HG02970 (cell line): ENCODE measurements around the gene KIRREL2.
"Not testable (repeated sequence)": the region's sequence is repeated elsewhere in the genome, so short reads cannot be mapped to it uniquely, and the experiment has no call there.

Experiments used
- ATAC-seq: cut with Tn5 transposase; IDR thresholded peaks from one replicate; pipeline ENCODE4 v1.9.1; 2021; ENCODE audit warnings: mild to moderate bottlenecking, moderate library complexity, moderate number of reproducible peaks; ENCODE audit not compliant: unreplicated experiment, low FRiP score

The KIRREL2 gene

DNA sequence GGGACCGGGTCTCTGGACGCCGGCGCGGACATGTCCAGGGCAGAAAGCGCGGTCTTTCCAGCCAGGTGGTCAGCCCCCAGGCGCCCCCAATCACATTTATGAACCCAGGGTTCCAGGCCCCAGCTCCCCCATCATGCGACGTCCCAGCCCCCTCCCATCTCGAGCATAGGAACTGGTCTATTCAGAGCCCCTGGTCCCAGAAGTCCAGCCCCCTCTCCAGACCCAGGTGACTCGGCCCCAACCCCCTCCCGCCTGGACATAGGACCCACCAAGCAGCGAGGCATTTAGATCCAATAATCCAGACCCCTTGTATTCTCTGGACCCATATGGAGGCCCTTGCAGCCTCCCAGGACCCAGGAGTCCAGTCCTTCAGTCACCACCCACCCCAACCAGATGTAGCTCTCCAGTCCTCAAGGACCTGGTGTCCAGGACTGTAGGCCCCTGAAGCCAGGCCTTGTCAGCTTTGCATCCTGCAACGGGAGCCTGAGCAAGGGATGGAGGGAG, 12.2 kb downstream of the KIRREL2 start:
- ATAC-seq: no peak

DNA sequence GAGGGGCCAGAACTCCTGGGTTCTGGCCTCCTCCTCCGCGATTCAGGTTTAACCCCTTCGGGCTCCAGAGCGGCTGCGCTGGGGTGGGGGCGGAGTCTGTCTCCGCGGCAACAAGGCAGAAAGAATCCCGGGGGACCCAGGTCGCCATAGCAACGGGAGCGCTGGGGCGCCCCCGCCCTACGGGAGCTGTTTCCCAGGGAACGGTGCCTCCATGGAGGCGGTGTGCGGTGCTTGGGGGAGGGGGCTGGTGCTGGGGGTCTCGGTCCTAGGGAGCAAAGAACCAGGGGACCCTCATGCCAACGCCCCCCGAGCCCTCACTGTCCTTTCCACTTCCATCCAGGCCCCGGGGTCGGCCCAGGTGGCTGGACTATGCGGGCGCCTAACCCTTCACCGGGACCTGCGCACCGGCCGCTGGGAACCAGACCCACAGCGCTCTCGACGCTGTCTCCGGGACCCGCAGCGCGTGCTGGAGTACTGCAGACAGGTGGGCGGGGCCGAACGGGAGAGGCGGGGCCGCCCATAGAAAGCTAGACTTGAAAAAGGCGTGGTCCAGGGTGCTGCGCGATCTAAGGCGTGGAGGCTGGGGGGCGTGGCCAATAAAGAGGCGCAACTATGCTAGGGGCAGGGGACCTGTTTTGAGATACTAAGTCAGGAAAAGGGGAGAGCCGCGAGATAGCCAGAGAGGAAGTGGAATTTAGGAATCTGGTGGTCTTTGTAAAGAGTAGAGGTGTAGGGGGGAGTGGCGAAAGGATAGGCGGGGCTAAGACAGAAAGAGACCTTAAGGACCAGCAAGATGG, 12.8 kb downstream of the KIRREL2 start:
- ATAC-seq: no peak

DNA sequence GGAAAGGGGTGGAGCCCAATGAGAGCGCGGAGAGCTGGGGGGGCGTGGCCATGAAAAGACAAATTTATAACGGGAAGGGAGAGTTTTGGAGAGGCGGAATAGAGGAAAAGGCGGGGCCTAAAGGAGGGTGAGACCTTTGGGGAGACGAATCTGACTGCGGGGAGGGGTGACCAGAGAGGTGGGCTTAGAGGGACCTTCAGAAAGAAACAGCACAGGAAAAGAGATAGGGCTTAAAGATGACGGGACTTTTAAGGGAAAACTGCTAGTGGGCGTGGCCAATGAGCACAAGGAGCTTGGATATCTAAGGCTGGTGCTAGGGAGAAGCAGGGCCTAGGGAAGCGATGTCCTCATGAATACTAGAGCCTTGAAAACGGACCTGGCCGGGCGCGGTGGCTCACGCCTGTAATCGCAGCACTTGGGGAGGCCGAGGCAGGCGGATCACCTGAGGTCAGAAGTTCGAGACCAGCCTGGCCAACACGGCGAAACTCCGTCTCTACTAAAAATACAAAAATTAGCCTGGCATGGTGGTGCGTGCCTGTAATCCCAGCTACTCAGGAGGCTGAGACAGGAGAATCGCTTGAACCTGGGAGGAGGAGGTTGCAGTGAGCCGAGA, 13.5 kb downstream of the KIRREL2 start:
- not testable (repeated sequence) for ATAC-seq

DNA sequence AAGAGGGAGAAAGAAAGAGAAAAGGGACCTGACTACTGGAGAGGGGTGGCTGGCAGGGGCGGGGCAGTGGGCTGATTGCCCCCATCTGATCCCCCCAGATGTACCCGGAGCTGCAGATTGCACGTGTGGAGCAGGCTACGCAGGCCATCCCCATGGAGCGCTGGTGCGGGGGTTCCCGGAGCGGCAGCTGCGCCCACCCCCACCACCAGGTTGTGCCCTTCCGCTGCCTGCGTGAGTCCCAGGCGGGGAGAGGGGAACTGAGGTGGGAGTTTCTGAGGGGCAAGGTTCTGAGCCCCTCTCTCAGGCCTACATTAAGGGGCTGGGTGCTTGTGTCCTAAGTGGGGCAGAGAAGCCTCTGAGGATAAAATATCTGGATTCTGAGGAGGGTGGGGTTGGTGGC, 14.1 kb downstream of the KIRREL2 start:
- no peak for ATAC-seq

DNA sequence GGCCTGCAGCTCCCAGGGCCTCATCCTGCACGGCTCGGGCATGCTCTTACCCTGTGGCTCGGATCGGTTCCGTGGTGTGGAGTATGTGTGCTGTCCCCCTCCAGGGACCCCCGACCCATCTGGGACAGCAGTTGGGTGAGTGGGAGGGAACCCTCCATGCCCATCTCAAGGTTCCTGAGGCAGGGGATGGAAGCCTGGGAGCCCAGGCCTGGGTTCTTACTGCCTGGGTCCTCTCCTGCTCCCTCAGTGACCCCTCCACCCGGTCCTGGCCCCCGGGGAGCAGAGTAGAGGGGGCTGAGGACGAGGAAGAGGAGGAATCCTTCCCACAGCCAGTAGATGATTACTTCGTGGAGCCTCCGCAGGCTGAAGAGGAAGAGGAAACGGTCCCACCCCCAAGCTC, 14.9 kb downstream of the KIRREL2 start:
- ATAC-seq: no peak

DNA sequence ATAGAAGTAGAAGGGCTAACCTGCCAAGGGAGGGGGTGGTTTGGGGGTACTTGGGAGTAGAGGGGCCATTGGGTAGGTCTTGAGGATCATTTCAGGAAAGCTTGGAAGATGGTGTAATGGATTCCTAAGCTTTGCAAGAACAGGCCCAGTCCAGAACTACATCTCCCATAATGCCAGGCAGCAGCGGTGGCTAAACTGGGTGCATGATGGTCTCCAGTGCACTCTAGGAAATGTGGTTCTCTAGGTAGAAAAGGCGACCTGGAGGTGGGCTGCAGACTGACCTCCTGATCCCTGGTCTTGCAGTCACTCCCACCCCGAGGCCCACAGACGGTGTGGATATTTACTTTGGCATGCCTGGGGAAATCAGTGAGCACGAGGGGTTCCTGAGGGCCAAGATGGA, 15.5 kb downstream of the KIRREL2 start:
- ATAC-seq: no peak

DNA sequence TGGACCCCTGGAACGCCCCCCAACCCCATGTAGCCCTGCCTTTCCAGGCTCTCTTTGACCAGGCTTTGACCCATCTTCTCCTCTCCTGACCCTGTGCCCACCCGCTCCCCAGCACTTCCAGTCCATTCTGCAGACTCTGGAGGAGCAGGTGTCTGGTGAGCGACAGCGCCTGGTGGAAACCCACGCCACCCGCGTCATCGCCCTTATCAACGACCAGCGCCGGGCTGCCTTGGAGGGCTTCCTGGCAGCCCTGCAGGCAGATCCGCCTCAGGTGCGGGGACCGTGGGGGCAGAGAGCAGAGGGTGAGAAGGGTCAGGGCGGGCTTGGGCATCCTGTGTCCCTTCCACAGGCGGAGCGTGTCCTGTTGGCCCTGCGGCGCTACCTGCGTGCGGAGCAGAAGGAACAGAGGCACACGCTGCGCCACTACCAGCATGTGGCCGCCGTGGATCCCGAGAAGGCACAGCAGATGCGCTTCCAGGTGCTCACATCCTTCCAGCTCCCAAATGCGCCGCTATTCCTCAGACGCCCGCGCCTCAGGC, 17.8 kb downstream of the KIRREL2 start:
- no peak for ATAC-seq

DNA sequence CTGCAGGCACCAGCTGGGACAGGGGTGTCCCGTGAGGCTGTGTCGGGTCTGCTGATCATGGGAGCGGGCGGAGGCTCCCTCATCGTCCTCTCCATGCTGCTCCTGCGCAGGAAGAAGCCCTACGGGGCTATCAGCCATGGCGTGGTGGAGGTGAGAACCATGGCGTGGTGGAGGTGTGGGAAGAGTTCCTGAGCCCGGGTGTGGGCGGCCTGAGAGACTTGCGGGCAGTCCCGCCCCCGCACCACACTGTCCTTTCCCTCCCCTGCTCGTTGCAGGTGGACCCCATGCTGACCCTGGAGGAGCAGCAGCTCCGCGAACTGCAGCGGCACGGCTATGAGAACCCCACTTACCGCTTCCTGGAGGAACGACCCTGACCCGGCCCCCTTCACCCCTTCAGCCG, 22.4 kb downstream of the KIRREL2 start:
- ATAC-seq: no peak

DNA sequence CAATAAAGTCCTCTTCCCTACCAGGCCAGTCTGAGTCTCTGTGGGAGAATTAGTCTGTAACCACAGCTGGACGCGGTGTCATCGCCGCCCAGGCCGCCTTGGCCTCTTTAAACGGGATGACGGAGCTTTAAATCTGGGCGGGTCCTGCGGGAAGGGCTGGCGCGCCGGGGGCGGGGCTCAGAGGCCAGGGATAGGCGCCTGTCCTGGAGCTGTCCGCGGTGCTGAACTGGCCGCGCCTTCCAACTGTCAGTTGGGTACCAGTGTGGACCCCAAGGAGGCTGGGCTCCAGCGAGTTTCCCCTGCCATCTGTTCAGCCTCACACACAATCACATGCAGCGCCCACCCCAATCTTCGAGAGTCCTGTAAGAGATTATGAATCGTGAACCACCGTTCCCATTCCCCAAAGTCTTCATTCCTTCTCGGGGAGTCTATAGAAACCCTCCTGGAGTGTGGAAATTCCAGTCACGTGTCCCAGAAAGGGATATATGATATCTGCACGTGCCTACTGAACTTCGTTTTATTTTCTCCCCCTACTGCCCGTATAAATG, 23.1 kb downstream of the KIRREL2 start:
- ATAC-seq: no peak

DNA sequence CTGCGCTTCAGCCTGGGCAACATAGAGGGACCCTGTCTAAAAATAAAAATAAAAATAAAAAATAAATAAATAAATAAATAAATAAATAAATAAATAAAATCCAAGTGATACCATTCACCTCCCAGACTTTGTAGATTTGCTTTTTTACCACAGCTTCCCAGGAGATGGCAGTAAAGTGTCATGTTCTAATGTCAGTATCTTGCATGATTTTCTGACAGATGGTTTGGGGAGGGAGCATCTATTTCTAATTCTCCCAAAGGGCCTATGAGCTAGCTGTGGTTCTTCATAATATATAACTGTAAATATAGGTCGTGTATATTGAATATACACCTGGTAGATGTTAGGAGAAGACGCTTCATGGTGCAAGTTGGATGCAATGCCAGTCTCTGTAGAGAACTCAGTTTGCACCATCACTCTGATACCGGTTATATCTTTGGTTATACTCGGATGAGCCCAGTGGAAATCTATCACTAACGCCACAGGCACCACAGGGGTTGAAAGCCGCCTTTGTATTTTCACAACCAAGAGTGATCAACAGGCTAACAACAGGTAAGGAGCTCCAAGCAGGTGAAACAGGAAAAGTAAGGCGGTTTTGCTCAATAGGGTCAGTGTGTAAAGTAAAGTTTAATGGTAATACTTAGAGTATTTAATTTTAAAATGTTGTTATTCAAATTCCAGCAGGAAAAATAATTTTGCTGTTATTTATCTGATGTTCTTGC, 25.6 kb downstream of the KIRREL2 start:
- no peak for ATAC-seq

DNA sequence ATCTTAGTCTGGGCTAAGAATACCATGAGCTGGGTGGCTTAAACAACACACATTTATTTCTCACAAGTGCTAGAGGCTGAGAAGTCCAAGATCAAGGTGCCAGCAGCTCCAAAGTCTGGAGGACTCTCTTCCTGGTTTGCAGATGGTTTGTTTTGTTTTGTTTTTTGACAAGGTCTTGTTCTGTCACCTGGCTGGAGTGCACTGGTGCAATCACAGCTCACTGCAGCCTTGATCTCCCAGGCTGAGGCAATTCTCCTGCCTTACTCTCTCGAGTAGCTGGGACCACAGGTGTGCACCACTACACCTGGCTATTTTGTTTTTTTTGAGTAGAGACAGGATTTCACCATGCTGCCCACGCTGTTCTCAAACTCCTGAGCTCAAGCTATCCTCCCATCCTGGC, 27.2 kb downstream of the KIRREL2 start:
- ATAC-seq: no peak

DNA sequence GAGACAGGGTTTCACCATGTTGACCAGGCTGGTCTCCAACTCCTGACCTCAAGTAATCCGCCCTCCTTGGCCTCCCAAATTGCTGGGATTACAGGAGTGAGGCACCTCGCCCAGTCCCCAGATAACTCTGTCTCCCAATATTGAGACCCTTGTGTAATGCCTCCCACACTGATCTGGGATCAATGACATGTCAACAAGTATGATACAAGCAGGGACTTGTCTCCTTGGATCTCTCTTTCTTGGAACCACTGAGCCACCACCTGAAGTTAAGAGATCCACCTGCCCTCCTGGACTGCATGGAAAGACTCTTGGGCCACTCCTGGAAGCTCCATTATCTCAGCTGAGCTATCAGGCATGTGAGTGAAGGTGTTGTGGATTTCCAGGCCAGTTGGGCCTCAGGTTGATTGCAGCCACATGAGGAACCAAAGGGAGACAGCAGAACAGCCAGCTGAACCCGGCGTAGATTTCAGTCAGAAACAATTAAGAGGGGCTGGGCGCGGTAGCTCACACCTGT, 28.6 kb downstream of the KIRREL2 start:
- ATAC-seq: no peak

DNA sequence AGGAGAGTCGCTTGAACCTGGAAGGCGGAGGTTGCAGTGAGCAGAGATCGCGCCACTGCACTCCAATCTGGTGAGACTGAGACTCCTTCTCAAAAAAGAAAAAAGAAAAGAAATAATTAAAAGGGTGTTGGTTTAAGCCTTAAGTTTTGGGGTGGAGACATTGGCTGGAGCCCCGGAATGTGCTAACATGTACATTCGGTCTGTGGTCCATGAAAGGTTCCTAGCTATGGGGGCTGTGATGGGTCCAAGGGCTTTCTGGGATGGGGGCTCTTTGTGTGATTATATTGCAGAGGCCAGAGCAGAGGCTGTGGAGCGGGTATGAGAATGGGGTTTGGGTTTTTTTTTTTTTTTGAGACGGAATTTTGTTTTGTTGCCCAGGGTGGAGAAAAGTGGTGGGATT, 29.2 kb downstream of the KIRREL2 start:
- no peak for ATAC-seq

DNA sequence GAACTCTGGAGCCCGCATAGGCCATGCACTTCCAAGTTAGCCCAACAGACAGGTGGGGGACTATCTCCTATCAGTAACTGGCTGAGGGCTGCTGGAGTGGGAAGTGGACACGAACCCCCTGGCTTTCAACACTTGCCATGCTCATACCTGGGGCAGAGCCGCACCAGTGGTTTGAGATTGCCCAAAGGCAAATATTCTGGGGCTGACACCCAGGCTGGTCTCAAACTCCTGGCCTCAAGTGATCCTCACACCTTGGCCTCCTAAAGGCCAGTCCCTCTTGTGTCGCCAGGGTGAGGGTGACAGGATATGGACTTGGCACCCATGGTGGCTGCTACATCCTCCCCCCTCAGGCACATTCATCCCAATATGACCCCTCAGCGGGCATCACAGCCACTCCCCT, 30.5 kb downstream of the KIRREL2 start:
- ATAC-seq: no peak

DNA sequence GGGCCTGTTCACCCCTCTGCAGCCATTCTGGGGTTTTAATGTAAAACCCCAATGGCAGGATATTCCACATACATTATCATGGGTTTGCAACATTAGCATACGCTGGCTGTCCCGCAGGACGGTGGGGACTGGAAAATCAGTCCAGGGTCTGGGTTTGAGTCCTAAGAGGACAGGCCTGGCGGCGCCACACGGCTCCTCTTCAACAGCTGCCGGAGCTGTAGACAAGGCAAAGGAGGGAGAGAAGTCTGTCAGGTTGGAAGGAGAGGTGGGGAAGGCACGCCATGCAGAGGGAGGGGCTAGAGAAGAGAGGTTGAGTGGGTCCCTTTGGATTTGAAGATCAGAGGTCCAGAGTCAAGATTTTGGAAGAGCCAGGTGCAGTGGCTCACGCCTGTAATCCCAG, 31.7 kb downstream of the KIRREL2 start:
- no peak for ATAC-seq

DNA sequence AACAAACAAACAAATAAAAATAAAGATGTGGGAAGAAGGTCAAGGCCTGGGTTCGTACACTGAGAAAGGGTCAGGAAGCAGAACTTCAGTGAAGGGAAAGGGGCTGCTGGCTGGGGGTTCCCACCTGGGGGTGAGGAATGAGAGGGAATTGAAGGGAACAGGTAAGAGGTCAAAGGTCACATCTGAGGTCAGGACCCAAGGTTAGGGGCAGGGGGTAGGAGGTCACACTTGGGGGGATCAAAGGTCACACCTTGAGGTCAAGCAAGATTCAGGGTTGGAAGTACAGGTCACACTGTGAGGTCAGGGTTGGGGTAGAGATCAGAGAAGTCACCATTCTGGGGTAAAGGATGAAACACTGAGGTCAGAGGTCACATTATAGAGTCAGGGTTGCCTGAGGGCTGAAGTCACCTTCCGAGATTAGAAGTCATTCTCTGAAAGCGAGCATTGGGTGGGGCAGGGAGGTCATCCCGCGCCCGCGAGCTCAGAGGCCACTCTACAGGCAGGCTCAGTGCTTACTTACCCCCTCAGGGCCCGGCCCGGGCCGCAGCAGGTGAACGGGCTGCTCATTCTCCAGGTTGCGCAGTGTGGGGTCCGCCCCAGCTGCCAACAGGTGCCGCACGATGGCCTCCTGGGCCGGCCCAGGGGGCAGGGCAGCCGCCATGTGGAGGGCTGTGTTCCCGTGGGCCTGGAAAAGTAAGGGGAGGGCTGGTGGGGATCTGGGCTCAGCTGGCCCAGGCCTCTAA, 32.8 kb downstream of the KIRREL2 start:
- ATAC-seq: no peak

DNA sequence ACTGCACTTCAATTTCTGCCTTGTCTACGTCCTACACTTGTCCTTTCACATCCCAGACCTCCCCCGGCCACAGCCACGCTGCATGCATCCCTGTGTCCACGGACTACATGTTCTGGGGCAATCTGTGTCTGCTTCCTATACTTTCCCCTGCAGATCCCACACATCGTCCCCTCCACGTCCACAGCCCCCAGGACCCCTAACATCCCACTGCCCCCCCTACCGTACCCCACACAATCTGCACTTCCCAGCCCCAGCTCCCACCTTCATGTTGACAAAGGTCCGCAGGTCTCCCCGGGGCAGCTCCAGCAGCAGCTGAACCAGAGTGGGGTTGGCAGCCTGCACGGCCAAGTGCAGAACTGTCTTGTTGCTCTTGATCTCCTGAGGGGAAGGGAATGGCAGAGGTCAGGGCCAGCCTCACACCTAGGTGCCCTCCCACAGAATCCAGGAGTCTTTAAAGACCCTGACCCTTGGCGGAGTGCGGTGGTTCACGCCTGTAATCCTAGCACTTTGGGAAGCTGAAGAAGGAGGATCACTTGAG, 33.5 kb downstream of the KIRREL2 start:
- ATAC-seq: no peak

DNA sequence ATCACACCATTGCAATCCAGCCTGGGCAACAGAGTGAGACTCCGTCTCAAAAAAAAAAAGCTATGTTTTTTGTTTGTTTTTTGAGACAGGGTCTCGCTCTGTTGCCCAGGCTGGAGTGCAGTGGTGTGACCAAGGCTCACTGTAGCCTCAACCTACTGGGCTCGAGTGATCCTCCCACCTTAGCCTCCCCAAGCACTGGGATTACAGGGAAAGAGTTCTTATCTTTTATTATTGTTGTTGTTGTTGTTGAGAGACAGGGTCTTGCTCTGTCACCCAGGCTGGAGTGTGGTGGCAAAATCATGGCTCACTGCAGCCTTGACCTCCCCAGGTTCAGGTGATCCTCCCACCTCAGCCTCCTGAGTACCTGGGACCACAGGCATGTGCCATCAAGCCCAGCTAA, 35.1 kb downstream of the KIRREL2 start:
- ATAC-seq: not testable (repeated sequence)

DNA sequence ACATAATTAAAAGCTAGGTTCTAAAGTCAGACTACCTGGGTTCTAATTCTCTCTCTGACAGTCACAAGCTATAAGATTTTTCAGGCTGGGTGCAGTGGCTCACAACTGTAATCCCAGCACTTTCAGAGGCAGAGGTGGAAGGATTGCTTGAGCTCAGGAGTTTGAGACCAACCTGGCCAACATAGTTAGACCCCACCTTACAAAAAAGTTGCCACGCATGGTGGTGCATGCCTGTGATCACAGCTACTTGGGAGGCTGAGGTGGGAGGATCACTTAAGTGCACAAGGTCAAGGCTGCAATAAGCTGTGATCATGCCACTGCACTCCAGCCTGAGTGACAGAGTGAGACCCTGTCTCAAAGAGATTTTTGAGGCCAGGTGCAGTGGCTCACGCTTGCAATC, 37.6 kb downstream of the KIRREL2 start:
- ATAC-seq: no peak
